HCT116 (cell line): ENCODE measurements around the gene CREBZF. TPM values are rescaled to one million over a fixed set of nuclear protein-coding genes. Genes with fewer than 3 reads are reported as not detected.

Source experiments
- ATAC-seq: fragments of 200-7000 bp; cut with Tn5 transposase; 2 replicates; pipeline ENCODE4 v1.9.1; 2020; ENCODE audit warnings: mild to moderate bottlenecking, moderate library complexity
- BruUV-seq: library from RNA; stranded (reverse); fragments of 400-500 nt; replicated peaks from 2 replicates; lab custom pipeline; 2021; lab: Mats Ljungman, UMichigan
- CTCF ChIA-PET: fragments of 300-600 bp; sonication (Branson Sonifier 250); formaldehyde crosslinking; loops from one replicate; lab custom pipeline; 2021; ENCODE audit warnings: antibody characterized with exemption; lab: Charles Lee
- POLR2A ChIA-PET: fragments of 300-600, 350-600 bp; sonication (Branson Sonifier 250); formaldehyde crosslinking; loops from one replicate; lab custom pipeline; 2021; ENCODE audit warnings: antibody characterized with exemption; lab: Charles Lee
- RAD21 ChIA-PET, 2 experiments: fragments of 300-600 bp; sonication (Branson Sonifier 250); formaldehyde crosslinking; loops; one replicate each; lab custom pipeline; 2023; ENCODE audit warnings: low total read pairs in 2 of 2; ENCODE audit not compliant: uncharacterized antibody in 2 of 2, unreplicated experiment in 2 of 2, low non-redundant PET in 1 of 2; lab: Charles Lee
- DNase-seq: peaks from one replicate; pipeline ENCODE4 v3.0.0-alpha.2; 2010; ENCODE audit warnings: low read depth, low spot score
- H2AFZ ChIP-seq: fragments of 200-600 bp; shearing (Covaris generic), sonication (generic); 2 replicates; pipeline ENCODE4 v1.6.1; 2017; ENCODE audit warnings: low read depth, mixed run types, mixed read lengths, antibody characterized with exemption, low read length; ENCODE audit not compliant: poor library complexity, severe bottlenecking
- H3K27ac ChIP-seq: 2 replicates; pipeline ENCODE4 v1.5.1; 2012; ENCODE audit warnings: low read depth, low read length
- H3K27me3 ChIP-seq: fragments of 200-600 bp; sonication (generic); 2 replicates; pipeline ENCODE4 v1.6.1; 2016; ENCODE audit warnings: mixed run types, low read length, mixed read lengths; ENCODE audit not compliant: insufficient read depth
- H3K36me3 ChIP-seq, 2 experiments: fragments of 200-500 bp in 1 of 2; fragments of 200-600 bp in 1 of 2; sonication (Bioruptor generic) in 1 of 2; sonication (generic) in 1 of 2; 2 replicates each; pipeline versions ENCODE4 v1.5.1 to v1.6.1; 2014 to 2016; ENCODE audit warnings: low read length in 2 of 2, inconsistent platforms in 1 of 2, mixed read lengths in 1 of 2, mixed run types in 1 of 2; ENCODE audit not compliant: insufficient read depth in 2 of 2, control insufficient read depth in 1 of 2
- H3K4me1 ChIP-seq, 2 experiments: fragments of 200-600 bp in 1 of 2; sonication (generic) in 1 of 2; 2 replicates each; pipeline versions ENCODE4 v1.5.1 to v1.6.1; 2012 to 2017; ENCODE audit warnings: low read length in 2 of 2, inconsistent platforms in 1 of 2, mild to moderate bottlenecking in 1 of 2, mixed read lengths in 1 of 2, mixed run types in 1 of 2, moderate library complexity in 1 of 2; ENCODE audit not compliant: insufficient read depth in 2 of 2, control insufficient read depth in 1 of 2
- H3K4me2 ChIP-seq: fragments of 200-600 bp; sonication (generic); 2 replicates; pipeline ENCODE4 v1.6.1; 2017; ENCODE audit warnings: mixed run types, low read length, mixed read lengths
- H3K4me3 ChIP-seq, 2 experiments: fragments of 200-600 bp in 1 of 2; sonication (generic) in 1 of 2; replicated peaks in 1 of 2; 2 replicates each; pipeline ENCODE4 v1.5.1; 2011 to 2016; ENCODE audit warnings: low read length in 2 of 2, control low read depth in 1 of 2, low read depth in 1 of 2, mild to moderate bottlenecking in 1 of 2, mixed read lengths in 1 of 2, mixed run types in 1 of 2
- H3K79me2 ChIP-seq: fragments of 200-600 bp; sonication (generic); 2 replicates; pipeline ENCODE4 v1.6.1; 2017; ENCODE audit warnings: mild to moderate bottlenecking, mixed run types, low read length, moderate library complexity, mixed read lengths; ENCODE audit not compliant: insufficient read depth
- H3K9ac ChIP-seq: fragments of 200-600 bp; sonication (generic); 2 replicates; pipeline ENCODE4 v1.6.1; 2016; ENCODE audit warnings: low read length, mixed read lengths
- H3K9me2 ChIP-seq: fragments of 200-600 bp; sonication (generic), shearing (Covaris generic); 2 replicates; pipeline ENCODE4 v1.6.1; 2017; ENCODE audit warnings: mixed run types, mild to moderate bottlenecking, moderate library complexity; ENCODE audit not compliant: insufficient read depth
- H3K9me3 ChIP-seq, 2 experiments: fragments of 200-500 bp in 1 of 2; fragments of 200-600 bp in 1 of 2; sonication (Bioruptor generic) in 1 of 2; sonication (generic) in 1 of 2; 2 replicates each; pipeline ENCODE4 v1.6.1; 2014 to 2017; ENCODE audit warnings: low read length in 2 of 2, mixed read lengths in 2 of 2, inconsistent platforms in 1 of 2, low read depth in 1 of 2, mild to moderate bottlenecking in 1 of 2, mixed run types in 1 of 2, moderate library complexity in 1 of 2; ENCODE audit not compliant: control insufficient read depth in 1 of 2, insufficient read depth in 1 of 2
- H4K20me1 ChIP-seq: fragments of 200-600 bp; sonication (generic), shearing (Covaris generic); 2 replicates; pipeline ENCODE4 v1.6.1; 2017; ENCODE audit warnings: mixed run types, mild to moderate bottlenecking, moderate library complexity; ENCODE audit not compliant: insufficient read depth
- CBX3 ChIP-seq: IDR thresholded peaks from 2 replicates; pipeline ENCODE4 v1.6.1; 2012; ENCODE audit warnings: low read depth
- EZH2 ChIP-seq: fragments of 200-600 bp; sonication (generic); IDR thresholded peaks from 2 replicates; pipeline ENCODE4 v1.6.1; 2017; ENCODE audit warnings: antibody characterized with exemption, mixed run types
- EZH2phosphoT487 ChIP-seq: fragments of 200-600 bp; IDR thresholded peaks from 2 replicates; pipeline ENCODE4 v1.6.1; 2018; ENCODE audit warnings: antibody characterized with exemption, borderline replicate concordance
- JUND ChIP-seq: IDR thresholded peaks from 2 replicates; pipeline ENCODE4 v1.6.1; 2012
- POLR2A ChIP-seq: IDR thresholded peaks from 2 replicates; pipeline ENCODE4 v1.7.0; 2011; ENCODE audit warnings: borderline replicate concordance; ENCODE audit not compliant: insufficient read depth, insufficient read length; ENCODE audit errors: extremely low read depth
- POLR2AphosphoS5 ChIP-seq: IDR thresholded peaks from 2 replicates; pipeline ENCODE4 v1.6.1; 2011; ENCODE audit warnings: mild to moderate bottlenecking, low read depth, low read length, moderate library complexity
- RAD21 ChIP-seq: IDR thresholded peaks from 2 replicates; pipeline ENCODE4 v1.6.1; 2012; ENCODE audit warnings: low read depth, mild to moderate bottlenecking
- SIN3A ChIP-seq: IDR thresholded peaks from 2 replicates; pipeline ENCODE4 v1.6.1; 2012; ENCODE audit warnings: low read depth
- SP1 ChIP-seq: IDR thresholded peaks from 2 replicates; pipeline ENCODE4 v1.6.1; 2012; ENCODE audit warnings: low read depth
- ZFX ChIP-seq: fragments of 450-650 bp; IDR thresholded peaks from 2 replicates; pipeline ENCODE4 v1.6.1; 2017
- ZNF274 ChIP-seq: fragments of 200-500 bp; sonication (Bioruptor generic); IDR thresholded peaks from 2 replicates; pipeline ENCODE4 v1.6.1; 2014; ENCODE audit warnings: mild to moderate bottlenecking, low read depth, low read length, inconsistent platforms
- intact Hi-C: fragments of 100-400 bp; cut with micrococcal nuclease; formaldehyde crosslinking; loops from 2 replicates; pipeline ENCODE4 v1.10.0; 2022
- total RNA-seq: library from RNA; stranded (reverse); gene quantifications from one replicate; pipeline ENCODE4 v1.2.1, GENCODE V29; 2021; ENCODE audit not compliant: unreplicated experiment
- TF ChIP-seq, protein P1 (sequence below), 3 experiments: fragments of 200-600 bp in 1 of 3; sonication (generic) in 1 of 3; IDR thresholded peaks in 2 of 3; conservative IDR thresholded peaks in 1 of 3; 2 replicates each; pipeline ENCODE4 v1.5.1; 2012 to 2017; ENCODE audit warnings: low read depth in 2 of 3, low read length in 2 of 3, antibody characterized with exemption in 1 of 3, borderline replicate concordance in 1 of 3, control low read depth in 1 of 3, mild to moderate bottlenecking in 1 of 3, mixed read lengths in 1 of 3, mixed run types in 1 of 3, moderate library complexity in 1 of 3; ENCODE audit not compliant: insufficient read depth in 1 of 3

The CREBZF gene
- total RNA-seq, 1 experiment from 2014 or later: 40.2 TPM

- Histone ChIP-seq H3K27me3 (no peaks in the 10 kb centered on the region), H3K4me2 (peak within 1 kb of the TSS; percentile 93), H2AFZ (peak within 1 kb of the TSS; percentile 10), H3K27ac (peak within 1 kb of the TSS; percentile 47), H3K36me3 (peaks cover 2 to 6% of the 10 kb centered on the region in 2 experiments; a peak in 1 of 4 replicates), H3K9ac (peak within 1 kb of the TSS; percentile 71), H3K9me3 (no peaks in the 10 kb centered on the region), H3K4me3 (peak within 1 kb of the TSS; percentile 79 to 95), H3K9me2 (no peaks in the 10 kb centered on the region), H3K4me1 (peaks cover 6 to 19% of the 10 kb centered on the region in 2 experiments; a peak in 3 of 4 replicates), H4K20me1 (no peaks in the 10 kb centered on the region), H3K79me2 (peaks cover 41% of the 10 kb centered on the region)
- TF ChIP-seq JUND (no peak), SIN3A (no peak), SP1 (no peak), POLR2A (no peak), EZH2 (no peak), RAD21 (no peak), ZNF274 (no peak), EZH2phosphoT487 (no peak), CBX3 (no peak), POLR2AphosphoS5 (no peak), ZFX (no peak)
- TF ChIP-seq, protein P1, sequence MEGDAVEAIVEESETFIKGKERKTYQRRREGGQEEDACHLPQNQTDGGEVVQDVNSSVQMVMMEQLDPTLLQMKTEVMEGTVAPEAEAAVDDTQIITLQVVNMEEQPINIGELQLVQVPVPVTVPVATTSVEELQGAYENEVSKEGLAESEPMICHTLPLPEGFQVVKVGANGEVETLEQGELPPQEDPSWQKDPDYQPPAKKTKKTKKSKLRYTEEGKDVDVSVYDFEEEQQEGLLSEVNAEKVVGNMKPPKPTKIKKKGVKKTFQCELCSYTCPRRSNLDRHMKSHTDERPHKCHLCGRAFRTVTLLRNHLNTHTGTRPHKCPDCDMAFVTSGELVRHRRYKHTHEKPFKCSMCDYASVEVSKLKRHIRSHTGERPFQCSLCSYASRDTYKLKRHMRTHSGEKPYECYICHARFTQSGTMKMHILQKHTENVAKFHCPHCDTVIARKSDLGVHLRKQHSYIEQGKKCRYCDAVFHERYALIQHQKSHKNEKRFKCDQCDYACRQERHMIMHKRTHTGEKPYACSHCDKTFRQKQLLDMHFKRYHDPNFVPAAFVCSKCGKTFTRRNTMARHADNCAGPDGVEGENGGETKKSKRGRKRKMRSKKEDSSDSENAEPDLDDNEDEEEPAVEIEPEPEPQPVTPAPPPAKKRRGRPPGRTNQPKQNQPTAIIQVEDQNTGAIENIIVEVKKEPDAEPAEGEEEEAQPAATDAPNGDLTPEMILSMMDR (IDR thresholded peaks at IDR 0.05 in 2 of 3, conservative IDR thresholded peaks at IDR 0.05 in 1 of 3; ENCODE audit: borderline replicate concordance in 1 of 3, insufficient read depth in 1 of 3, low read depth in 2 of 3, low read length in 2 of 3): no peak
- ChIA-PET CTCF (no interaction called here), RAD21 (interaction anchor here in 1 of 2 experiments (1.0 kb wide), 1 partner anchor 21 kb away, joined by 3 read pairs; no protein-coding TSS in a partner anchor), POLR2A (interaction anchor here (0.7 to 1.7 kb wide), 5 partner anchors 12 to 673 kb away, joined by 3 to 5 read pairs (median 4); partner anchors contain the start of gene TMEM126A)
- DNase-seq (no peak), ATAC-seq (peak; percentile 8)
- BruUV-seq: no TSS peak
- intact Hi-C loops: no loop called here
These were observed 37.5 kb downstream of the CREBZF start, which contains the start of gene DLG2 for GRCh38 chr11:85627332-85627997. Gene DLG2 (minus strand): TSS chr11:85627344.
